Nephron progenitor cell (in vitro differentiated cells): Measurements from ENCODE around the gene ZSWIM6.

Experiments
- DNase-seq: peaks from one replicate; pipeline ENCODE4 v3.0.0; 2021
- H3K27ac Mint-ChIP-seq: 2 replicates; pipeline ENCODE4 v1.8.0; 2021; ENCODE audit warnings: mild to moderate bottlenecking, moderate library complexity, mixed read lengths
- H3K27me3 Mint-ChIP-seq: 2 replicates; pipeline ENCODE4 v1.8.0; 2021; ENCODE audit warnings: mild to moderate bottlenecking, low read depth, mixed read lengths; ENCODE audit not compliant: poor library complexity
- H3K36me3 Mint-ChIP-seq: 2 replicates; pipeline ENCODE4 v1.8.0; 2021; ENCODE audit warnings: low read depth, mixed read lengths
- H3K4me1 Mint-ChIP-seq: 2 replicates; pipeline ENCODE4 v1.8.0; 2021; ENCODE audit warnings: mixed read lengths
- H3K4me3 Mint-ChIP-seq: 2 replicates; pipeline ENCODE4 v1.8.0; 2021; ENCODE audit warnings: mild to moderate bottlenecking, moderate library complexity, mixed read lengths
- H3K9me3 Mint-ChIP-seq: 2 replicates; pipeline ENCODE4 v1.8.0; 2021; ENCODE audit warnings: mild to moderate bottlenecking, moderate library complexity, mixed read lengths
- CTCF ChIP-seq: fragments of 200-600 bp; sonication (generic); IDR thresholded peaks from 2 replicates; pipeline ENCODE4 v1.5.0; 2021; ENCODE audit warnings: antibody characterized with exemption

Gene ZSWIM6

GRCh38 chr5:61295365-61295764, 36.7 kb upstream of the ZSWIM6 start:
- H3K4me3 Mint-ChIP-seq = no peak overlapping the region
- no peak overlapping the region for H3K27ac Mint-ChIP-seq
- H3K9me3 Mint-ChIP-seq = no peaks in the 10 kb centered on the region
- H3K4me1 Mint-ChIP-seq = peaks cover 31% of the 10 kb centered on the region
- DNase-seq = no peak
- peaks cover 14% of the 10 kb centered on the region for H3K27me3 Mint-ChIP-seq
- H3K36me3 Mint-ChIP-seq = no peaks in the 10 kb centered on the region
- no peak for TF ChIP-seq CTCF

GRCh38 chr5:61298066-61298465, 34.0 kb upstream of the ZSWIM6 start:
- no peak for TF ChIP-seq CTCF
- no peak for DNase-seq
- Mint-ChIP-seq H3K36me3 (no peaks in the 10 kb centered on the region), H3K4me3 (no peak overlapping the region), H3K27me3 (peaks cover 14% of the 10 kb centered on the region), H3K4me1 (peaks cover 31% of the 10 kb centered on the region), H3K9me3 (no peaks in the 10 kb centered on the region), H3K27ac (no peak overlapping the region)

GRCh38 chr5:61298580-61298979, 33.5 kb upstream of the ZSWIM6 start:
- Mint-ChIP-seq H3K4me3 (no peak overlapping the region), H3K27me3 (peaks cover 19% of the 10 kb centered on the region), H3K4me1 (peaks cover 31% of the 10 kb centered on the region), H3K9me3 (no peaks in the 10 kb centered on the region), H3K27ac (peak overlapping the region; percentile 12), H3K36me3 (no peaks in the 10 kb centered on the region)
- no peak for DNase-seq
- TF ChIP-seq CTCF = no peak

GRCh38 chr5:61299261-61299681, 32.8 kb upstream of the ZSWIM6 start:
- H3K27ac Mint-ChIP-seq = no peak overlapping the region

GRCh38 chr5:61301341-61302199, 30.5 kb upstream of the ZSWIM6 start:
- no peak for TF ChIP-seq CTCF
- H3K27ac Mint-ChIP-seq = no peak overlapping the region
- no peaks in the 10 kb centered on the region for H3K36me3 Mint-ChIP-seq
- no peaks in the 10 kb centered on the region for H3K9me3 Mint-ChIP-seq
- H3K4me3 Mint-ChIP-seq = no peak overlapping the region
- peaks cover 14% of the 10 kb centered on the region for H3K27me3 Mint-ChIP-seq
- H3K4me1 Mint-ChIP-seq = peaks cover 26% of the 10 kb centered on the region
- DNase-seq = no peak

More at GRCh38 chr5:61299261-61299681, 32.8 kb upstream of the ZSWIM6 start:
- DNase-seq = no peak
- Mint-ChIP-seq H3K36me3 (no peaks in the 10 kb centered on the region), H3K27me3 (peaks cover 14% of the 10 kb centered on the region), H3K4me3 (no peak overlapping the region), H3K4me1 (peaks cover 31% of the 10 kb centered on the region), H3K9me3 (no peaks in the 10 kb centered on the region)
- TF ChIP-seq CTCF = no peak

GRCh38 chr5:61302200-61302563, 29.9 kb upstream of the ZSWIM6 start:
- DNase-seq = no peak
- Mint-ChIP-seq H3K4me1 (peaks cover 32% of the 10 kb centered on the region), H3K4me3 (no peak overlapping the region), H3K9me3 (no peaks in the 10 kb centered on the region), H3K27me3 (peaks cover 18% of the 10 kb centered on the region), H3K36me3 (no peaks in the 10 kb centered on the region), H3K27ac (no peak overlapping the region)
- TF ChIP-seq CTCF = no peak
